NCI-H1092 (cell line): ENCODE results near the gene TMC1.
"Not testable (repeated sequence)": the region's sequence is repeated elsewhere in the genome, so short reads cannot be mapped to it uniquely, and the experiment has no call there.

Source experiments
- DNase-seq: peaks from one replicate; lab custom pipeline; 2025; lab: John Stamatoyannopoulos, UW

TMC1 gene

DNA sequence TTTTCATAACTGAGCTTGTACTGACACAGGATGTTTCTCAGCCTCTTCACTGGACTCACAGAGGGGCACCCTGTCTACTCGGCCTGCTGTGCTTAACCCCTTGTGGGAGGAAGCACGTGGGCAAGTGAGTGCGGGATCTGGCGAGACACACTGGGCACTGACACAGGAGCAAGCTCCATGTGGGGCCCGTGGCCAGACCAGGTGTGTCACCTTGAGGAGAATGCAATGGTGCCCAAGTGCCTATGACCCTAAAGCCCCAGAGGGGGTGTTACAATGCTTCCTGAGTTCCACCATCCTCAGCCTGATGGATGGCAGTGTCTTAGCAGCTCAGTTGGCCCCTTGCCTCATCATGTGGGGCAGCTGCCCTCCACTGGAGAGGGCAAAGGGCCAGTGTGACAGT lies 302.6 kb downstream of the TMC1 start:
- DNase-seq, result no peak

GRCh38 chr9:72826996-72827949 lies 305.9 kb downstream of the TMC1 start:
- no peak for DNase-seq

DNA sequence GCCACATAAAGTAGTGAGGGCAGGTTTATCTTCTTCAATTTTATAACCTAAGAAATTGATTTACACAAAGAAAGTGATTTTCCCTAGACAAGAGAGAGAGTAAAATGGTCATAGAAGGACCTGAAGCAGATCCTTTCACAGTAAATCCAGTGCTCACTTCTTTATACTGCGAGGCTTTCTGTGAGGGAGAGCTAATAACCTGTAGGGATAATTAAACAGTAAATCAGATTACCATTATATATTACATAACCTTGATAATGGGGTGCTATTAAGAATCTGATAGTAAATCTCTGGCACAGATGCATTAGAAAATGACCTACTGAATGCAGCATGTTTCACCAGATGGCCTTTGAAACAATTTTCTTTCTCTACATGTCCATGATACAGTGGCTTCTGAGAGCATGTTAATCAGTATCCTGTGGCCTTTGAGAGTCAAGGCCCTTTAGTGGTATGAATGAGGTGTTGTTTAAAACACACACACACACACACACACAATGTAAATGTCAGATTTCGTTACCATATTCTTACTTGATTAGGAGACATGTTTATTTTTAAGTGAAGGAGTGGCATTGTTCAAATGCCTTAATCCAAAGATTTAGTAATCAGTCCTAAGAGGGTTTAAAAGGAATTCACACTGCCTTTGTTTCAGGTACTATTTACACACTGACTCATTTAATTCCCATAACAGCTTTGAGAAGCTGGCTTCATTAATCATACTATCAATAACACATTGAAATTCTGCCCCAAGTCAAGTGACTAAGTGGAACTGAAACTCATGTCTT lies 306.7 kb downstream of the TMC1 start:
- no peak for DNase-seq

DNA sequence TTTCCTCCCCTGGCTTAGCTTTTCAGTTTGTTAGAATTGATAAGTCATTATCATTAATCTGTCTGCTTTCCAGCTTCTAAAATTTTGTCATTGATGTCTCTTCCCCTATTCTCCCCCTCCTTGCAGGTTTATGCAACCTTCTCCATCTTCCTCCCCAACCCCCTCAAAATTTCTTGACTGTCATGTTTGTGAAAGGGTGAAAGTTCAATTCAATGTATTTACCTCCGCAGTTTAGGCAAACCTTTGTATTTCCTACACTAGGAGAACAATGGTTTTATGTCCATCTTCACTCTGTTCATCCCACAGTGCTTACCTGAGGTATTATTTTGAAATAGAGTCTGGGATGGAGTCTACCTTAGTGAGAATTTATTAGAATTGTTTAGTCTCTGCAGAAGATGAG lies 313.6 kb downstream of the TMC1 start:
- DNase-seq, result no peak

DNA sequence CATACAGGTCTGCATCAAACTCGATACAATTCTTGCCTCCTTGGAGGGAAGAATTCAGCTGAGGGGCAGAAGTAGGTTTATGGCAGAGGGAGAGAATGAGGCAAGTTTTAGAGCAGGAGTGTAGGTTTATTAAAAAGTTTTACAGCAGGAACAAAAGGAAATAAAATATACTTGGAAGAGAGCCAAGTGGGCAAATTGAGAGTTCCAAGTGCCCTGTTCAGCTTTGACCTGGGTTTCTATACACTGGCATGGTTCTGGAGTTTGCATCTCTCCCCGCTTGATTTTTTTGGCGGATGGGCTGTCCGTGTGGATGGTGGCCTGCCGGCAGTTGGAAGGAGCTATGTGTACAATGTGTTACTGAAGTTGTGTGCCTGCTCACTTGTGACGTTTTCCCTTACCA lies 315.4 kb downstream of the TMC1 start:
- no peak for DNase-seq

- DNase-seq, result no peak
These were observed 317.7 kb downstream of the TMC1 start for GRCh38 chr9:72839085-72839484.

- DNase-seq, result no peak
These were observed 322.4 kb downstream of the TMC1 start for GRCh38 chr9:72843520-72844439.

GRCh38 chr9:72844440-72844768 lies 323.0 kb downstream of the TMC1 start:
- no peak for DNase-seq

DNA sequence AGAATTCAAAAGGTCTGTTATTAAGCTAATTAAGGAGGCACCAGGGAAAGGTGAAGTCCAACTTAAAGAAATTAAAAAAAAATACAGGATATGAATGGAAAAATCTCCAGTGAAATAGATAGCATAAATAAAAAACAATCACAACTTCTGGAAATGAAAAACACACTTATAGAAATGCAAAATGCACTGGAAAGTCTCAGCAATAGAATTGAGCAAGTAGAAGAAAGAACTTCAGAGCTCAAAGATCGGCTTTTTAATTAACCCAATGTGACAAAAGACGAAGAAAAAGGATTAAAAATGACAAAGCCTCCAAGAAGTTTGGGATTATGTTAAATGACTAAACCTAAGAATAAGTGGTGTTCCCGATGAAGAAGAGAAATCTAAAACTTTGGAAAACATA lies 323.6 kb downstream of the TMC1 start:
- DNase-seq, result not testable (repeated sequence)

DNA sequence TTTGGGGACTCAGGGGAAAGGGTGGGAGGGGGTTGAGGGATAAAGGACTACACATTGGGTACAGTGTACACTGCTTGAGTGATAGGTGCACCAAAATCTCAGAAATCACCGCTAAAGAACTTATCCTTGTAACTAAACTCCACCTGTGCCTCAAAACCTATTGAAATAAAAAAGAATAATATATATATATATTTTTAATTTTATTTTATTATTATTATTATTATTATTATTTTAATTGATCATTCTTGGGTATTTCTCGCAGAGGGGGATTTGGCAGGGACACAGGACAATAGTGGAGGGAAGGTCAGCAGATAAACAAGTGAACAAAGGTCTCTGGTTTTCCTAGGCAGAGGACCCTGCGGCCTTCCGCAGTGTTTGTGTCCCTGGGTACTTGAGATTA lies 328.8 kb downstream of the TMC1 start:
- not testable (repeated sequence) for DNase-seq

DNA sequence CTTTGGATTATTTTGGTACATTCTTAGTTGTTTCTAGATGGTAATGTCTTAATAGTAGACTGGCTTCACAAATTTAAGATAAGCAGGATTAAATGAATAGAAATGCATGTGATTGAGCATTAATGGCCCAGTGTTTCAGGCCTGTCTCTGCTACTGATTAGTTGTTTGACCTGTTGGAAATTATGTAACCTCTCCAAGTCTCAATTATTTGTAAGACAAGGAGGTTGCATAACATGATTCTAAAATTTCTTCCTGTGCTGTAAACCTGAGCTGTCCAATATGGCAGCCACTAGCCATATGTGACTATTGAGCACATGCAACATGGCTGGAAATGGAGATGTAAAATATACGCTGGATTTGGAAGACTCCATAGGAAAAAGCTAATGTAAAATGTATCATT lies 333.9 kb downstream of the TMC1 start:
- no peak for DNase-seq

- DNase-seq, result no peak
These were observed 334.6 kb downstream of the TMC1 start for GRCh38 chr9:72855890-72856523.

- no peak for DNase-seq
These were observed 335.7 kb downstream of the TMC1 start for GRCh38 chr9:72856972-72857623.

GRCh38 chr9:72857624-72857996 lies 336.2 kb downstream of the TMC1 start:
- DNase-seq, result no peak

DNA sequence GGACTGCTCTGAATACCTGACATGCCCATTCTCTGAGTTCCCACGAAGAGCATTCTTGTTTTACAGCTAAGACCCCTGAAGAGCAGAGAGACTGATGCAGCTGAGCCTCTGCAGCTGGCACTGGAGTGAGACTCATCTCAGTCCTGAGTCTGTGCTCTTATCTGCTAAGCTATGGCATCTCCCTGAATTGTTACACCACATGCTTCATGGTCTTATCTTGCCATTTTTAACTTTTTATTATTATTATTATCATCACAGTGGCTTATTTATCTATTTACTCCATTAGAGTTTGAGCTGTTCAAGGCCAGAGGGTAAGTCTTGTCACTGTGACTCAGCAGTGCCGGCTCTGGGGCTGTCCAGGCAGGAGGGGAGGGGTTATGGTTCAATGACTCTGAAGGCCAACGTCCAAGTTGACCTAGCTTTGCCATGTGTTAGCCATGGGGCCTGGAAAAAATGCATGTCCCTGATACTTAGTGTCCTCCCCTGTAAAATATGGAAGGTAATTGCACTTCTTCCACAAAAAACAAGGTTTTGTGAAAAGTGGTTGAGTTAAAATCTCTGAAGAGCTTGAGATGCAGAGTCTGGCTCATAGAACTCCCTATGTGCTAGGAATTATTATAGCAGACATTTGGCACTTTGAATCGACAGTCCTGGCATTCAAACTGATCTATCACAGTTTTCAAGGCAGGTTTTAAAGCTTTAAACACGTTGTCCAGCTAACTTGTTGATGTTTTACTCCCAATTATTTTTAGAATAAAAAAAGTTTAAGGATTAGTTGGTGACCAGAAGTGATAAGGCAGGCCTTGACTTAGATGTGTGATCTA lies 336.9 kb downstream of the TMC1 start:
- DNase-seq, result no peak

GRCh38 chr9:72862788-72863187 lies 341.4 kb downstream of the TMC1 start:
- not testable (repeated sequence) for DNase-seq

GRCh38 chr9:72863456-72864094 lies 342.2 kb downstream of the TMC1 start:
- DNase-seq, result no peak

GRCh38 chr9:72864327-72864726 lies 342.9 kb downstream of the TMC1 start:
- no peak for DNase-seq

GRCh38 chr9:72871685-72872084 lies 350.3 kb downstream of the TMC1 start:
- no peak for DNase-seq

GRCh38 chr9:72872718-72873117 lies 351.3 kb downstream of the TMC1 start:
- DNase-seq, result no peak
